GM12892 (cell line): Measurements from ENCODE around the gene CHRM3.

Source experiments
- POLR2A ChIP-seq: IDR thresholded peaks from 2 replicates; pipeline ENCODE4 v1.6.1; 2011; ENCODE audit warnings: low read depth, low read length, control low read depth
- POLR2AphosphoS5 ChIP-seq: IDR thresholded peaks from 2 replicates; pipeline ENCODE4 v1.6.1; 2011; ENCODE audit warnings: low read depth, low read length, control low read depth

DNA sequence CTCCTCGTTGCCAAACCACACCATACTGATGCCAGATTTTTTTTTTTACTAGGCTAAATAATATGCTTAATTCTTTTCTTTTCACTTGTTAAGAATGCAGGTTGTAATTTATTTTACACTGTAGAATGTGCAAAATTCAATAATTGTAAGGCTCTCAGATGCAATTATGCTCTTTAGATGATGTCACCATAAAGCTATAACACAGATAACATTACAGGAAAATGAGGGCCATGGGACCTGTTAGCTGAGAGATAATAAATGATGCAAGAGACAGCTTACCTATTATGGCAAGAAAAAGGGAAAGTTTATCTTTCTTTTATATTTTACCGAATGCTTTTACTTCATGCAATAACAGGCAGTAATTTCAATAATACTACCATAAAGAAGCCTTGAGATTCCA, 35.4 kb downstream of the CHRM3 start:
- no peak for TF ChIP-seq POLR2AphosphoS5
- no peak for TF ChIP-seq POLR2A
